ENCODE results near the gene SHISA9.

SHISA9 gene

GRCh38 chr16:13203725-13204124 is 302.3 kb downstream of the SHISA9 start:
- DNase-seq: no peak

DNA sequence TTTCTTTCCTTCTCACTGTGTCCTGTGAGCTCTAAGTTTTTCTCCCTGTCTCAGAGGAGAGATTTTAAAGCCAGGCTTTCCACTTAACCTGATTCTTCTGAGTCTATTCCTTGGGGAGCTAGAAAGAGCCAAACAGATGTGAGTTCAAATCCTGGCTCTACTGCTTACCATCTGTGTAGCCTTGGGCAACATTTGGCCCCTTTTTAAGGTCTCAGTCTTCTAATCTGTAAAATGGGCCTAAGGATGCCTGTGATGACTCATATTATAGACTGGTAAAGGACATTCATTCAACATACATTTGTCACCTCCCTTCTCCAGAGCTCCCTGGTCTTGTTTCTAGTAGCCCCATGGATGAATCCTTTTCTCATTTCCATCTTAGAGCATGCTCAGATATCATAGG is 304.0 kb downstream of the SHISA9 start:
- no peak for DNase-seq

DNA sequence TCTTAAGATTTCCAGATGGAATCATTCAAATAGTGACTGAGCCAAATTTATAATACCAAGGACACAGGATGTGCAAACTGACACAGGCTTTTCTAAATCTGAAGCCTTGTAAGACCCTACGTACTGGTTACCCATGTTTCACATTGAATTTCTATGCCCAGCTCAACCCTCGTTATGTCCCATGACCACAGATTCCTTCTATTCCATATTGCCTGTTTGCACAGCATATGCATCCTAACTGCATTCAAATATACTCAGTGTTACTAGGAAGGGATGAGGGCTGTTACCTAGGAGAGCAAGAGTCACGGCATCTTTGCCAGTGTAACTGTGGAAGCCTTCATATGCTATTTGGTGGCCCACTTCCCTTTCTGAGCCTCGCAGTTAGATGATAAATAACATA is 305.2 kb downstream of the SHISA9 start:
- no peak for DNase-seq

DNA sequence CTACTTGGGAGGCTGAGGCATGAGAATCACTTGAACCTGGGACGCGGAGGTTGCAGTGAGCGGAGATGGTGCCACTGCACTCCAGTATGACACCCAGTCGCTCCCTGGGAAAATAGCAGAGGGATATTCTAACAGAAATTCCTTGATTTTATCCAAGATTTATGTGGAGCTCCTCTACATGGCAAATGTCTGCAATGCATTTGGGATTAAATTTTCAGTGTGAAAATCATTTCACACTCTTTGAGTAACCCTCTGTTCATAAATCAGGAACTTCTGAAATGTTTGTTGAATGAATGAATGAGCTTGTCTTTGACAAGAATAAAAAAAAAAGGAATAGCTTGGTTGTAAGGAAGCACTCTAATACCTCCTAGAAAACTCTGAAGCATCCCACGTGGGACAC is 305.8 kb downstream of the SHISA9 start:
- DNase-seq: no peak

DNA sequence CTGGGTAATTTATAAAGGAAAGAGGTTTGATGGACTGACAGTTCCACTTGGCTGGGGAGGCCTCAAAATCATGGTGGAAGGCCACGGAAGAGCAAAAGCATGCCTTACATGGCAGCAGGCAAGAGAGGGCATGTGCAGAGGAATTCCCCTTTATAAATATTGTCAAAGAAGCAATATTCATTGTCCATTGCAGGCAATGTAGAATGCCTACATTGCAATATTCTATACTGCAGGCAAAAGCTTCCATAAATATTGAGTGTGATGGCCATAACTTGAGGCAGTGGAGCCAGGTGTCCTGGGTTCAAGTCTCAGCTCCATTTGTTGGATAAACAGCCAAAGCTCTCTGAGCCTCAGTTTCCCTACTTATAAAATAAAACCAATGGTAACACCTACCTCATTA is 322.3 kb downstream of the SHISA9 start:
- DNase-seq: no peak

- no peak for DNase-seq
Measured at GRCh38 chr16:13229039-13229438, 327.6 kb downstream of the SHISA9 start.

- DNase-seq: no peak
Measured at GRCh38 chr16:13231365-13231764, 330.0 kb downstream of the SHISA9 start.

- no peak for DNase-seq
Measured at GRCh38 chr16:13234999-13235398, 333.6 kb downstream of the SHISA9 start.

GRCh38 chr16:13236308-13236707 is 334.9 kb downstream of the SHISA9 start:
- DNase-seq: no peak

DNA sequence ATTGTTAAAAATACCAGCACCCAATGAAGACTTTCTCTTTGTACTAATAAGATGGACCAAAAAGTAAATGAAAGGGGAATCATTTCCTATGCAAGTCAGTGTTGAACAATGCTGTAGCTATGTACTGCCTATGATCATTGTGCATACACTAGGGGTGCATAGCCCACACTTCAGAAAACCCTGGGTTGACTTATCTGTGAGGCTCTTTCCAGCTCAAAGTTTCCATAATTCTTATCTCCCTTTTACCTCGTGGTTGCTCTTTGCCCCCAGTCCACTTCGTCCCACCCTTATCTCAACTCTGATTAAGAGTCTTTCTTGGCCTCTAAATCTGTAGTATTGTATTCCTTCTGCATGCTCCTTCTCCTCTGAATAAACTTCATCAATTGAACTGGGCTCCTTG is 336.8 kb downstream of the SHISA9 start:
- DNase-seq: no peak

DNA sequence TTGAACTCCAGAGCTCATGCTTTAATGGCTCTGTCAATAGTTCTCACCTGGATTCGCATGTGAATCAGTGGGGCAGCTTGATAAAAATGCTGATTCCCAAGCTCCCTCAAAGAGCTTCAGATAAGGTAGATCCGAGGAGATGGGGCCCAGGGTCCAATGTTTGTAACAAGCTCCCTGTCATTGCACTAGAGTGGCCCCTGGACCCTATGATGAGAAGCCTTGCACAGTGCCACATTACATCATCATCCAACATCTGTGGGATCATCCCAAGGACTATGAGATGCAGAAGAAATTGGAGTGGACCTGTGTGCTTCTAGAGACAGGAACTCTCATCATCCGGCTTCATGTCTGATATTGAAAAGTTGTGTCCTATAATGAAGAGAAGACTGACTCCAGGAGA is 340.8 kb downstream of the SHISA9 start:
- DNase-seq: no peak

DNA sequence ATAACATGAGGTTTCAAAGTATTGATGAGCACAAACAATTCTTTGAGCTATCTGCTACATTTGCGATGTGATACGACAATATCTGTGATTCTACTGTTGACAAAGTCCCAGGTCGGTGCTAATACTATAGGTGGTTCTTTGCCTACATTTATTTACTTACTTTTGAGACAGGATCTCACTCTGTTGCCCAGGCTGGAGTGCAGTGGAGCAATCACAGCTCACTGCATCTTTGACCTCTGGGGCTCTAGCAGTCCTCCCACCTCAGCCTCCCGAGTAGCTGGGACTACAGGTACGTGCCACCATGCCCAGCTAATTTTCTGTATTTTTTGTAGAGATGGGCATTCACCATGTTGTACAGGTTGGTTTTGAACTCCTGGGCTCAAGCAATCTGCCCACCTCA is 343.4 kb downstream of the SHISA9 start:
- DNase-seq: no peak

DNA sequence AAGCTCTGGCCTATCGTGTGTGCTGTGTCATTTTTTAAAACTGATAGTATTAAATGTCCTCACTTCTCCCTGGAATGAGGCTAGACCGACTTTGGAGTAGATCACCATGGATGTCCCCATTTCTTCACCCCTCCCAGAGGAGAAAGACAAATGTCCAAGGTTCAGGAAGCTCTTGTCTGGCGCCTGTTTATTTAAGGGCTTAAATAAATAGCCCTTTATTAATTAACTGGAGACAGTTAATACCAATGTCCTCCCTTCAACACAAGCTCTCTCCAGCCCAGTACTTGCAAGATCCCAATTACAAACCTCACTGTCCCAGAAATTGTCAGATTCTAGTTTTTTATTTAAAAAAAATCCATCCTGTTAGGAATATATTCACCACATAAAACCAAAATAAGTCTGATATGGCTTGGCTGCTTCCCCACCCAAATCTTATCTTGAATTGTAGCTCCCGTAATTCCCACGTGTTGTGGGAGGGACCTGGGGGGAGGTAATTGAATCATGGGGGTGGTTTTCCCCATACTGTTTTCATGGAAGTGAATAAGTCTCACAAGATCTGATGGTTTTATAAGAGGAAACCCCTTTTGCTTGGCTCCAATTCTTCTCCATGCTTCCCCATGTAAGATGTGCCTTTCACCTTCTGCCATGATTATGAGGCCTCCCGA is 344.4 kb downstream of the SHISA9 start:
- no peak for DNase-seq

GRCh38 chr16:13254998-13255614 is 353.7 kb downstream of the SHISA9 start:
- DNase-seq: no peak

GRCh38 chr16:13262270-13263090 is 361.1 kb downstream of the SHISA9 start:
- no peak for DNase-seq

GRCh38 chr16:13264749-13265552 is 363.6 kb downstream of the SHISA9 start:
- DNase-seq: no peak

DNA sequence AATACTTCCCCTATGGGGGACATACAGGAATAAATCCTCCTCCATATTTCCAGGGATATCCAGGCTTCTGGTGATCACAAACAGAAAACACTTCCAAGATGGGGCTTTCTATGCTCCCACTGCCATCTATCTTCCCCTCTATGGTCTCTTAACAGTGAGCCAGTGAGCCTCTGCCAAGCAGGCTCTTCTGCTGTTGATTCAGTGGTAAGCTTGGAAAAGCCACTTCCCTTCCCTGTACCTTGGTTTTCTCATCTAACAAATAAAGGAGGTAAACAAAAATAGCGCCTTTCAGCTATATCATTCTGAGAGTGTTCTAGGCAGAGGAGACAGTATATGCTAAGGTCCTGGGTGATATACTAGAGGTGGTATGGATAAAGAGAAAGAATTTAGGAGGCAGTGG is 368.0 kb downstream of the SHISA9 start:
- no peak for DNase-seq

DNA sequence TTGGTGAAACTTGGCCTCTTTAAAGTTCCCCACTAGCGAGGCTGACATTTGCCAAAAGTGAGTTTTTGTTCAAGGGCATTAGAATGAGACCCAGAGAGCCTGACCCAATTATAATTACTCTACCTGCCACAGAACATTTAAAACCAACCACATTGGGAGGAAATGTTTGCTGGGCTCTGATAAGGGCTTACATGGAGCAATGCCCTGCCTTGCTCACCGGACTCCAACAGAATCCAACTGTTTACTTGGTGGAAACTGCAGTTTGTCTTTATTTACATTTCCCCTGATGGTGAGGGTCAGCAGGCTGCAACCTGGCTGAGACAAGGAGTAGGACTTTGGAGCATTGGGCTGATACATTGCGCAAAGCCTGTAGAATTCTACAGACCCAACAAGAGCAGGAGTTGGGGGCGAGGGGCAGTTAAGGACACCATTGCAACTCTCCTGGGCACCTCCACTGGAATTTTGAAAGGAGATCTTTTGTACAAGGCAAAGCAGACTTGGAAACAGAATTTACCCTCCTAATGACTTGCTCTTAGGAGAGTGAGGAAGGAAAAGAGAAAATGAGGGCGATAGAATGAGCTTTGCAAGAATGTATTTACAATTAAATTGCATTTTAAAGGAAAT is 368.6 kb downstream of the SHISA9 start:
- DNase-seq: no peak

DNA sequence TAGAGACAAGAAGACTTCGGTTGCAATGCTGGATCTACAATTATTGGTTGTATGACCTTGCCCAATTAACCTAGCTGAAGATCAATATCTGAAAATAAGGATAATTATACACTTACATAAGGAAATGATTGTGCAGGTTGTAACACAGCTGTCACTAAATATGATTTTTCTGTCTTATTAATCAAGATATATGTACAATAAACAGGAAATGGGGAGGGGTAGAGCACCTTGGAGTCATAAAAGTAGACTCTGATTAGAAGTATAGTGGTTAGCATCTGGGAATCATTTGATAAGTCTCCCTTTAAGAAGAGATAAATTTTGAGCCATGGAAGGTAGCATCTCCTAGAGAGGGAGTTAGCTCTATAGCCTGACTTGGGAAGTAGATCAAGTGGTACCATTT is 369.2 kb downstream of the SHISA9 start:
- DNase-seq: no peak

DNA sequence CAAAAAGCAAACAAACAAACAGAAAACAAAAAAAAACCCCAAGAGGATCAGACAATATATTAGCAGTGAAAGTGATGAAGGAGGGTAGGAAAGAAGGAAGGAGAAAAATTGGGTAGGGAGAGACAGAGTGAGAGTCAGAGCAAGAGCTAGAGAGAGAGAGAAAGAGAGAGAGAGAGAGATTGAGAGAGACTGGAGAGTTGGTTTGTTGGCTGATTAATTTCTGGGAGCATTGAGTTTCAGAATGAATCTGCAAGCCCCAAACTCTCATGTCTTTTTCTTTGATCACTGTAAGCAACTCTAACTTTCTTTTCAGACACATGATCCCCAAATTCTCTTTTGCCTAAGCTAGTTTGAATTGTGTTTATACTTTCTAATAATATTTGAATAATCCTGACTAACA is 388.1 kb downstream of the SHISA9 start:
- DNase-seq: no peak
